K562 (cell line): ENCODE measurements around the gene MARK3. TPM values are rescaled to one million over a fixed set of nuclear protein-coding genes. Genes with fewer than 3 reads are reported as not detected.

ENCODE experiments used
- ATAC-seq: fragments of 200-7000 bp; cut with Tn5 transposase; 3 replicates; pipeline ENCODE4 v1.9.1; 2020; ENCODE audit warnings: moderate library complexity
- BruUV-seq: library from RNA; stranded (reverse); fragments of 400-500 nt; replicated peaks from 2 replicates; lab custom pipeline; 2021; lab: Mats Ljungman, UMichigan
- CTCF ChIA-PET: fragments of 300-600 bp; formaldehyde crosslinking; extraction: SDS; loops from one replicate; lab custom pipeline; 2021; ENCODE audit warnings: low intra/inter-chr PET ratio; lab: Yijun Ruan, JAX
- POLR2A ChIA-PET: fragments of 300-600, 350-650 bp; sonication (Branson Sonifier 250); formaldehyde crosslinking; extraction: SDS; loops from one replicate; lab custom pipeline; 2021; ENCODE audit warnings: antibody characterized with exemption, inconsistent platforms; lab: Yijun Ruan, JAX
- DNase-seq, 4 experiments: peaks; one replicate each; pipeline versions ENCODE4 v3.0.0 to v3.0.0-alpha.2; 2011 to 2018; ENCODE audit warnings: low spot score in 3 of 4, mixed read lengths in 3 of 4; ENCODE audit errors: extremely low read depth in 1 of 4
- FAIRE-seq: peaks from 2 replicates; lab custom pipeline; 2011; peaks lifted over from hg19 to GRCh38; lab: Jason Lieb, UNC
- H2AFZ ChIP-seq: 2 replicates; pipeline ENCODE4 v1.6.0; 2011; ENCODE audit warnings: low read depth, low read length, control low read depth, inconsistent platforms
- H3K27ac ChIP-seq: fragments of 200-600 bp; 3 replicates; pipeline ENCODE4 v1.8.0; 2011; ENCODE audit warnings: low read depth, mild to moderate bottlenecking, control low read depth, inconsistent platforms, low read length, moderate library complexity, mixed read lengths; ENCODE audit errors: extremely low read depth
- H3K27me3 ChIP-seq, 2 experiments: fragments of 300-600 bp in 1 of 2; 2 replicates in 1 of 2; 3 replicates in 1 of 2; pipeline versions ENCODE4 v1.6.0 to v1.8.0; 2011; ENCODE audit warnings: inconsistent platforms in 2 of 2, low read length in 2 of 2, mild to moderate bottlenecking in 1 of 2, mixed read lengths in 1 of 2, moderate library complexity in 1 of 2; ENCODE audit not compliant: control insufficient read depth in 2 of 2, insufficient read depth in 2 of 2
- H3K36me3 ChIP-seq: fragments of 300-600 bp; 3 replicates; pipeline ENCODE4 v1.8.0; 2011; ENCODE audit warnings: mild to moderate bottlenecking, low read length, inconsistent platforms; ENCODE audit not compliant: control insufficient read depth, insufficient read depth
- H3K4me1 ChIP-seq, 2 experiments: fragments of 200-600 bp in 1 of 2; replicated peaks in 1 of 2; 2 replicates in 1 of 2; 3 replicates in 1 of 2; pipeline versions ENCODE4 v1.5.1 to v1.8.0; 2011; ENCODE audit warnings: inconsistent platforms in 2 of 2, low read length in 2 of 2, mild to moderate bottlenecking in 1 of 2, mixed read lengths in 1 of 2, moderate library complexity in 1 of 2; ENCODE audit not compliant: control insufficient read depth in 2 of 2, insufficient read depth in 2 of 2
- H3K4me2 ChIP-seq: 2 replicates; pipeline ENCODE4 v1.6.1; 2011; ENCODE audit warnings: low read length, control low read depth, inconsistent platforms, mixed read lengths; ENCODE audit not compliant: insufficient read depth
- H3K4me3 ChIP-seq: fragments of 200-600 bp; sonication (generic), shearing (Covaris generic); 2 replicates; pipeline ENCODE4 v1.5.1; 2016; ENCODE audit warnings: control low read depth, inconsistent platforms
- H3K79me2 ChIP-seq: fragments of 200-600 bp; 3 replicates; pipeline ENCODE4 v1.8.0; 2011; ENCODE audit warnings: low read length, inconsistent platforms; ENCODE audit not compliant: control insufficient read depth, insufficient read depth
- H3K9ac ChIP-seq, 2 experiments: 2 replicates each; pipeline versions ENCODE4 v1.6.0 to v1.6.1; 2011; ENCODE audit warnings: low read depth in 2 of 2, low read length in 2 of 2, control low read depth in 1 of 2, inconsistent platforms in 1 of 2, mild to moderate bottlenecking in 1 of 2, mixed read lengths in 1 of 2; ENCODE audit not compliant: insufficient read depth in 1 of 2
- H3K9me1 ChIP-seq: one replicate; pipeline ENCODE4 v1.6.0; 2011; ENCODE audit warnings: inconsistent platforms, mild to moderate bottlenecking, low read length, moderate library complexity; ENCODE audit not compliant: control insufficient read depth, insufficient read depth
- H3K9me3 ChIP-seq: replicated peaks from 2 replicates; pipeline ENCODE4 v1.5.1; 2011; ENCODE audit warnings: low read depth, low read length, inconsistent platforms; ENCODE audit not compliant: control insufficient read depth, insufficient read depth
- H4K20me1 ChIP-seq: replicated peaks from 2 replicates; pipeline ENCODE4 v1.6.1; 2011; ENCODE audit warnings: low read length, inconsistent platforms, mixed read lengths; ENCODE audit not compliant: control insufficient read depth, insufficient read depth
- BRD4 ChIP-seq: fragments of 200-600 bp; sonication (generic); IDR thresholded peaks from 2 replicates; pipeline ENCODE4 v1.6.1; 2017; ENCODE audit warnings: inconsistent platforms
- CREB3L1 ChIP-seq: fragments of 450-650 bp; IDR thresholded peaks from 2 replicates; pipeline ENCODE4 v1.6.1; 2014; ENCODE audit warnings: low read depth, mild to moderate bottlenecking, moderate library complexity, borderline replicate concordance
- EP400 ChIP-seq: fragments of 450-650 bp; IDR thresholded peaks from 2 replicates; pipeline ENCODE4 v1.6.1; 2017; ENCODE audit warnings: antibody characterized with exemption, mild to moderate bottlenecking, moderate library complexity
- MEIS2 ChIP-seq: fragments of 450-650 bp; IDR thresholded peaks from 2 replicates; pipeline ENCODE4 v1.6.1; 2014; ENCODE audit warnings: mild to moderate bottlenecking; ENCODE audit not compliant: partially characterized antibody
- NR4A1 ChIP-seq, 2 experiments: fragments of 250-450 bp in 1 of 2; fragments of 450-650 bp in 1 of 2; sonication (Bioruptor Pico) in 1 of 2; IDR thresholded peaks; 2 replicates each; pipeline versions ENCODE4 v1.4.0 to v1.6.1; 2016 to 2020; ENCODE audit warnings: mild to moderate bottlenecking in 2 of 2, missing compliant biosample characterization in 1 of 2, missing genetic modification characterization in 1 of 2, moderate library complexity in 1 of 2
- NUFIP1 ChIP-seq: fragments of 450-650 bp; IDR thresholded peaks from 2 replicates; pipeline ENCODE4 v1.6.1; 2018; ENCODE audit not compliant: partially characterized antibody
- TFAM ChIP-seq: fragments of 250-450 bp; sonication (Bioruptor Pico); conservative IDR thresholded peaks from 2 replicates; pipeline ENCODE4 v1.5.0; 2021; ENCODE audit warnings: mild to moderate bottlenecking, moderate library complexity
- ZNF124 ChIP-seq: sonication (generic); formaldehyde crosslinking; IDR thresholded peaks from 2 replicates; pipeline ENCODE4 v1.8.1; 2022; ENCODE audit warnings: missing genetic modification reagents
- ZNF23 ChIP-seq: fragments of 250-450 bp; sonication (Bioruptor Pico); IDR thresholded peaks from 2 replicates; pipeline ENCODE4 v1.4.0; 2020; ENCODE audit warnings: mild to moderate bottlenecking
- WGBS: fragments of 100-300 bp; shearing (Covaris generic); methylation state at CpG from one replicate; pipeline ENCODE4 v1.1.6; 2016; ENCODE audit warnings: low coverage, mixed read lengths; ENCODE audit not compliant: insufficient coverage; ENCODE audit errors: missing lambda C conversion rate; 5-methylcytosine and 5-hydroxymethylcytosine counted together
- in situ Hi-C: fragments of 300-500 bp; cut with MboI; formaldehyde crosslinking; loops from 4 replicates; pipeline ENCODE4 v1.15.0; 2018; ENCODE audit warnings: inconsistent platforms, mixed read lengths
- intact Hi-C: fragments of 100-400 bp; cut with micrococcal nuclease; formaldehyde crosslinking; loops from 2 replicates; pipeline ENCODE4 v1.14.2; 2022
- polyA plus RNA-seq, 8 experiments: library from polyadenylated mRNA; depleted of rRNA in 4 of 8; stranded (reverse) in 5 of 8; unstranded in 3 of 8; fragments of >200 nt; fragmentation: Nextera tagmentation in 2 of 8; fragmentation: Illumina TruSeq in 1 of 8; extraction: Ambion mirVana in 2 of 8; extraction: Trizol in 1 of 8; gene quantifications; 2 replicates each; pipeline versions ENCODE4 v1.2.1 to v1.2.3, GENCODE V29; 2011 to 2014; ENCODE audit warnings: inconsistent platforms in 1 of 8, missing spikeins in 1 of 8
- total RNA-seq, 7 experiments: library from RNA; depleted of rRNA in 6 of 7; stranded (reverse); fragments of >200 nt in 6 of 7; fragmentation: Illumina TruSeq in 2 of 7; extraction: Trizol in 2 of 7; gene quantifications; 2 replicates each; pipeline versions ENCODE4 v1.2.1 to v1.2.3, GENCODE V29; 2011 to 2021; ENCODE audit warnings: low replicate concordance in 1 of 7
- TF ChIP-seq, protein P1 (sequence below): fragments of 450-650 bp; IDR thresholded peaks from 2 replicates; pipeline ENCODE4 v1.6.1; 2018; ENCODE audit warnings: mild to moderate bottlenecking, low read depth; ENCODE audit not compliant: partially characterized antibody

MARK3 gene
- total and polyA plus RNA-seq, 9 of the 15 experiments (the other 6 are each of a cell fraction or from before 2014, with no cell fraction given) = 10.1 to 68.7 (median 56.3) TPM

GRCh38 chr14:103337794-103338193, 47.4 kb upstream of the MARK3 start:
- Histone ChIP-seq H3K9me1 (peaks cover 9% of the 10 kb centered on the region), H3K27ac (no peak overlapping the region), H3K36me3 (peaks cover 80% of the 10 kb centered on the region), H2AFZ (no peak overlapping the region), H3K4me1 (peaks cover 9 to 12% of the 10 kb centered on the region in 2 experiments; a peak in 4 of 5 replicates), H3K9me3 (no peaks in the 10 kb centered on the region), H3K27me3 (no peaks in the 10 kb centered on the region), H4K20me1 (peaks cover 20% of the 10 kb centered on the region), H3K9ac (no peak overlapping the region), H3K4me2 (no peak overlapping the region), H3K79me2 (peaks cover 64% of the 10 kb centered on the region), H3K4me3 (no peak overlapping the region)
- in situ Hi-C loops = no loop called here
- ChIA-PET CTCF (no interaction called here), POLR2A (interaction anchor here (0.6 to 2.9 kb wide), 7 partner anchors 10 to 203 kb away, joined by 3 to 16 read pairs (median 4); no protein-coding TSS in a partner anchor)
- intact Hi-C loops = no loop called here
- 97% methylated on average over 3 of the region's 3 CpGs for WGBS
- BruUV-seq = no TSS peak
- DNase-seq = no peak
- no peak for ATAC-seq
- FAIRE-seq = no peak
- TF ChIP-seq ZNF23 (CRISPR knock-in tag) = no peak
- no peak for TF ChIP-seq TFAM (CRISPR knock-in tag)
- no peak for TF ChIP-seq MEIS2
- no peak for TF ChIP-seq BRD4
- TF ChIP-seq, protein P1, sequence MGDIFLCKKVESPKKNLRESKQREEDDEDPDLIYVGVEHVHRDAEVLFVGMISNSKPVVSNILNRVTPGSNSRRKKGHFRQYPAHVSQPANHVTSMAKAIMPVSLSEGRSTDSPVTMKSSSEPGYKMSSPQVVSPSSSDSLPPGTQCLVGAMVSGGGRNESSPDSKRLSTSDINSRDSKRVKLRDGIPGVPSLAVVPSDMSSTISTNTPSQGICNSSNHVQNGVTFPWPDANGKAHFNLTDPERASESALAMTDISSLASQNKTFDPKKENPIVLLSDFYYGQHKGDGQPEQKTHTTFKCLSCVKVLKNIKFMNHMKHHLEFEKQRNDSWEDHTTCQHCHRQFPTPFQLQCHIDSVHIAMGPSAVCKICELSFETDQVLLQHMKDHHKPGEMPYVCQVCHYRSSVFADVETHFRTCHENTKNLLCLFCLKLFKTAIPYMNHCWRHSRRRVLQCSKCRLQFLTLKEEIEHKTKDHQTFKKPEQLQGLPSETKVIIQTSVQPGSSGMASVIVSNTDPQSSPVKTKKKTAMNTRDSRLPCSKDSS = no peak
- no peak for TF ChIP-seq NUFIP1
- TF ChIP-seq EP400 = no peak
- no peak for TF ChIP-seq NR4A1 (CRISPR knock-in tag; IDR thresholded peaks at IDR 0.05)
- no peak for TF ChIP-seq NR4A1 (tag; IDR thresholded peaks at IDR 0.05)
- no peak for TF ChIP-seq CREB3L1
- TF ChIP-seq ZNF124 (CRISPR knock-in tag) = no peak
